GM19240 (cell line): ENCODE measurements around the gene POLRMT.
"Not testable (repeated sequence)": the region's sequence is repeated elsewhere in the genome, so short reads cannot be mapped to it uniquely, and the experiment has no call there.

Experiments
- DNase-seq: peaks from one replicate; pipeline ENCODE4 v3.0.0; 2011; ENCODE audit warnings: low spot score; ENCODE audit not compliant: insufficient read length

Gene POLRMT

DNA sequence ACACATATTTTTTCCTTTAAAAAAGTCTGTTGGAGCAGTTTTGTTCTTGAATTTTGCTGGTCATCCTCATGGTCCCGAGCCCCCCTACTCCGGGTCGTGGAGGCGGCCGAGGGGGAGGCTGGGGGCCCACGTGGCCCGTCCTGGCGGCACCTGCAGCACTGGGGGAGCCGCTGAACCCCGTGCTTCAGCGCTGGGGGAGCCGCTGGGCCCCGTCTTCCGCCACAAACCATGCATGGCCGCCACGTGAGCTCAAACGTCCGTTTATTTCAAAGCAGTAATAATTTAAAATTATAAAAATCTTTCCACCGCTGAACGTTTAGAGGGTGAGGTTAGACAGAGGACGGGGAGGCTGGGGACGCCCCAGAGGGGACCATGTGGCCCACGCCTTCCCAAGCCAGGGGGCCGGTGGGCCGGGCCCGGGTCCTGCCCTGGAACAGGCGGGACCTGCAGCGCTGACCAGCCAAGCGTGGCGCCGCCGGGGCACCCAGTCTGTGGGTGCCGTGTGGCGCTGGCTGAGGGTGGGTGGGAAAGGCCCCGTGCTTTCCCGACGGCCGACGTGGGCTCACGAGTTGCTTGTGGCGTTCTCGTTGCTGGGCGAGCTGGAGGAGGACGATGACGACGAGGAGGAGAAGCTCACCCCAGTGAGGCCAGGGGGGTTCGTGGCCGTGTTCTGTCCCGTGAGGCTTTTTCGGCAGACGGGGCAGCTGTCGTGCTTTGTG, 14.4 kb upstream of the POLRMT start:
- DNase-seq = no peak

DNA sequence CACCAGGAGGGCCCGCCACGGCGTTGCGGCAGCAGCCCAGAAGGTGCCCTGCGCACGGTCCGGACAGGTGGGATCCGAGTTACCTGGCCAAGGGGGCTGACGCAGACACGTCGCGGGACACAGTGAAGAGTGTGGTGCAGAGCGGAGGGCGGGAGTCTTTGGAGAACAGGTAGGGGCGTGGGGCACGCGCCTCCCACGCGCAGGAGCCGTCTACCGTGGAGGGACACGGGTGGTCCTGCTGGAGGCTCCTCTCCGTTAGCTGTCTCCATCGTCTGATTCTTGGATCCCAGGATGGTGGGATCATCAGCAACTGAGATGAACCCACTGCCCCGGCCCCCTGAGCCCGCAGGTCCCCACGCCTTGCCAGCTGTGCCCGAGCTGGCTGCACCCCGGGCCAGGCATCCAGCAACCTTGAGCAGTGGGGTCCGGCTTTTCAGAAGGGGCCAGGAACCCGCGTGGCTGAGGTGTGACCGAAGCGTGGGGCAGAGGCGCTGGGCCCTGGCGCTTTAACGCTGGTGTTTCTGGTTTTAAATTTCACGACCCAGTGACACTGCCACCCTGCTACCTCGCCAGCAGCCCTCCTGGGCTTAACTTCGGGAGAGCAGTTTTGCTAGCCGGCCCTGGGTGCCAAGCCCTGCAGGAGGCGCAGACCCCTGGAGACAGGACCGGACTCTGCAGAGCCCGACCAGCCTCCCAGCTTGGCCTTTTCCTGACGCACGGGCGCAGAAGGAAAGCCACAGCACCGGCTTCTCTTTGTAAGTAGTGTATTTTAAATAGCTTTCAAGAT, 13.6 kb upstream of the POLRMT start:
- DNase-seq = no peak

DNA sequence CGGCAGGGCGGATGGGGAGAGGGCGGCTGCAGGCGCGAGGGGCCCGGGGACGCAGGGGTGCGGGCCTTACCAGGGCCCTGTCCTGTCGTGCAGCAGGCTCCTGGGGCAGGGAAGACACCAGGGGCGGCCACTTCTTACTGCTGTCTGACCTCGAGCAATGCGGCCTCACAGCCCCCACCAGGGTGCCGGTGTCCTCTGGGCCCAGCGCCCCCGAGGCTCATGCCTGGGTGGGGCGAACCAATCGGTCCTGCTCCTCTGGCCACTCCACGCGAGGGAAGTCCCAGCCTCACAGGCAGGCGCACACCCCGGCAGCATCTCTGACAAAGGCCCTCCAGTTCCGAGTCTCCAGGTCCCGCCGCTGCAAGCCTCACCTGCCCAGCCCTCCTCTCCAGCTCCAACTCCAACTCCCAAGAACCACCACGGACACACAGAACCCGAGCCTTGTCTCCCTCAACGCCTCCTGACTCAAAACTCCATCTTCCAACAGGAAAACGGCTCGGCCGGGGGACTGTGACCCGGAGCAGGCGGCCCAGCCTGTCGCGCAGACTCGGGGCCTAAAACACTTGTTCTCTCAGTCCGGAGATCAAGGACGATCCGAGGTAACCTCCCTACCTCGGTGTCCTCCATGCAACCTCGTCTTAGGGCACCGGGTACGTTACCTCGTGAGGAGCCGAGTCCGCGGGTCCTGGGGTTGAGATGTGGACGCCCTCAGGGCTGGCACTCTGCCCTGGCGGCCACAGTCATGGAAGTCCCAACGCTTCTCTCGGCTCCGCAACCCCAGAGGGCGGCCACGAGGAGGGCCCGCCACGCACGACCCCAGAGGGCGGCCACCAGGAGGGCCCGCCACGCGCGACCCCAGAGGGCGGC, 12.8 kb upstream of the POLRMT start:
- no peak for DNase-seq

DNA sequence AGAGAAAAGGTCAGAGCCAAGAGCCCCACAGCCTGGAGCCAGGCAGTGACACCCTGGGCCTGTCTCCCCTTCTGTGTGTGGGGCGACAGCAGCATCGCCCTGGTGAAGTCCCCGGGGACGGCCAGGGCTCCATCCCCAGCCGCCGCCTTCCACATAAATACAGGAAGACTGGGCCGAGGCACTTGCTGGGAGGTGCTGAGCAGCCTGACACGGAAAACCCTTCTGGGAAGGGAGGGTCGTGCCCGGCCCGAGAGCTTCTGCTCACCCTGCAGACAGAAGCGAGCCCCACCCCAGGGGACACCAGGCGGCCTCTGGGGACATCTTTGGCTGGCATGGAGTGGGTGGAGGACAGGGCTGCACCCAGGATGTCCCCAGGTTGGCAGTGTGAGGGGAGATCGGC, 11.5 kb upstream of the POLRMT start:
- DNase-seq = no peak

DNA sequence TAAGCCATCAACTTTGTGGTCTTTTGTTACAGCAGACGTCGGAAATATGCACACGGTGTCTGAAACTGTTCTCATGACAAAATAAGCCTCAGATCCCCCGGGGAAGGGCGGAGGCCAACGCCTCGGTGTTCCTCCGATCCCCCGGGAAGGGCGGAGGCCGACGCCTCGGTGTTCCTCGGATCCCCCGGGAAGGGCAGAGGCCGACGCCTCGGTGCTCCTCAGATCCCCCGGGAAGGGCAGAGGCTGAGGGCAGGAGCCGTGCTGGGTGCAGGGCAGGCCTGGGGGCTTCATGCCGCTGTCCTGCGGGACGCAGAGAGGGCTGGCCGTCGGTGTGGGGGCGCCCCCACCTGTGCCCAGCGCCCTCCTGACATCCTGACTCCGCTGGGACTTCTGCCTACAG, 11.0 kb upstream of the POLRMT start:
- no peak for DNase-seq

DNA sequence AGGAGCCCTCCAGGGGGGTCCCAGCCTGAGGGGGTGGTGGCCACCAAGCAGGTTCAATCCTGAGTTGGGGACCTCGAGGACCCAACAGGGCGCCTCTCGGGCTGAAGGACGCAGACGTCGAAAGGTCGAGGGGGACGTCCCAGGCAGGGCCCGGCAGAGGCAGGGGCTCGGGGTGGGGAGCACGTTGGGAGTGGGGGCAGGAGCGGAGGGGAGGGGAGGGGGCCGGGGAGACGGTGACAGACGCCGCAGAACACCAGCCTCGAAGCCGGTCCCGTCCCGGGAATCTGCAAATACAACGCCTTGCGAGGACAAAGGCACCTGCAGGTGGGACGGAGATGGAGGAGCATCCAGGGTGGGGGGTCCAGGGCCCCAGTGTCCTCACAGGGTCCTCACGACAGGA, 10.4 kb upstream of the POLRMT start:
- DNase-seq = no peak

DNA sequence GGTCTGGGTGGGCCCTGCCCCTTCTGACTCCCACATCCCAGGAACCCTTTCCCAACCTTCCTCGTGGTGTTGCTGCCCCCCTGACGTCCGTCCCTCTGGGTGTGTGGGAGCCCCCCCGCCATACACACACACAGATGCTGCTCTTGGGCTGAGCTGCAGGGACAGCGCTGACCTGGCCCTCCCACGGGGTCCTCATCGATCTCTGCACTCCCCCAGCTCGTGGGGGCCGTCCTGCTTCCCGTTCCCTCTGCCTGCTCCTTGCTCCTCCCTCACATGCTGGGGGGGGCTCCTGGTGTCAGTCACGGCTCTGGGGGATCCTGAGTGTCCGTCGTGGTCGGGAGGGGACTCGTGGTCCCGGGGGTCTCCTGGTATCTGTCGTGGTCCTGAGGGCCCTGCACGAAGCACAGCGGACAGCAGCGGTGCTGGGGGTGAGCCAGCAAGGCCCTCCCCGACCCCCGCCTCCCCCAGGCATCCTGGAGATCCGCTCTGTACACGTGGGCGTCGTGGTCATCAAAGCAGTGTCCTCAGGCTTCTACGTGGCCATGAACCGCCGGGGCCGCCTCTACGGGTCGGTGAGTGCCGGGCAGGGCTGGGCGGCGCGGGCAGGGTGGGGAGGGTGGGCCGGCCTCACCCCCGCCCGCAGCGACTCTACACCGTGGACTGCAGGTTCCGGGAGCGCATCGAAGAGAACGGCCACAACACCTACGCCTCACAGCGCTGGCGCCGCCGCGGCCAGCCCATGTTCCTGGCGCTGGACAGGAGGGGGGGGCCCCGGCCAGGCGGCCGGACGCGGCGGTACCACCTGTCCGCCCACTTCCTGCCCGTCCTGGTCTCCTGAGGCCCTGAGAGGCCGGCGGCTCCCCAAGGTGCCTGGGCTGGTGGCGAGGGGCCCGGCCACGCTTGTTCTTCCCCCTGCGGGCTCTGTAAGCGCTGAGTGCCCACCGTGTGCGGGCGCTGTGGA, 9.7 kb upstream of the POLRMT start:
- no peak for DNase-seq

DNA sequence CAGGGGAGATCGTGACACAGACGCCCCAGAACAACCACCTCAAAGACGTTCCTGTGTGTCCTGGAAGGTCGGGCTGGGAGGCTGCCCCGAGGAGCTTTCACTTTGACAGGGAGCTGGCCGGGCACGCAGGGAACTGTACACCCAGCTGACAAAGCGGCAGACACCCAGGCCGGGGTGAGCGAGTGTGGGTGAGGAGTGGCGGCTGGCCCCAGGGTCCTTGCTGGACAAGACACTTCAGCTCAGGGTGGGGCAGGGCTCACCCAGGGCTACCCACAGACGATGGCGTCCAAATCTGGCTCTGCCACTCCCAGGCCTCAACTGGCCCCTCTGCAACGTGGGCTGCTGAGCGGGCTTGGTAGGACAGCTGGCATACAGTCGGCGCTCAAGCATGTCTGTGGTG, 8.4 kb upstream of the POLRMT start:
- no peak for DNase-seq

DNA sequence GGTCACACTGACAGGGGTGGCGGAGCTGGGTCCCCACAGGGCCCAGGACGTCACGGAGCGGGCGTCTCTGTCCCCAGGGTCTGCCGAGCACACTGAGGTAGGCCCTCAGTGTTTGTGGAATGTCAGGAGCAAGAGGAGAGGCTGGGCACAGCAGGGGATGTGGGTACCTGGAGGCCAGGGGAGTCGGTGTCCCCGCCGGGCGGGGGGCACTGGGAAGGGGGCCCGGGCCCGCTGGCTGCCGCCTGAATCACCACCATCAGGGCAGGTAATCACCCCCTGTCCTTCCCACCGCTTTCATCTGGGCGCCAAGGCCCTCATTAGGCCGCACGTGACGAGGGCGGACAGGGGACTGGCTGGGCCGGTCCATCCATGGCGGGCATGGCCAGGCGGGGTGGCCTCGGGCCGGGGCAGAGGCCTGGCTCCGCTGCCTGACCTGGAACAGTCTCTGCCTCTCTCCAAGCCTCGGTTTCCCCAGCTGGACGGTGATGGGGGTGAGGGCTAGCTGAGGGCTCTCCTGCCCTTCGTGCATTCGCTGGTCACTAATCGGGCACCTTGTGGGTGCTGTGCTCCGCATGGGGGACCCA, 7.4 kb upstream of the POLRMT start:
- no peak for DNase-seq

DNA sequence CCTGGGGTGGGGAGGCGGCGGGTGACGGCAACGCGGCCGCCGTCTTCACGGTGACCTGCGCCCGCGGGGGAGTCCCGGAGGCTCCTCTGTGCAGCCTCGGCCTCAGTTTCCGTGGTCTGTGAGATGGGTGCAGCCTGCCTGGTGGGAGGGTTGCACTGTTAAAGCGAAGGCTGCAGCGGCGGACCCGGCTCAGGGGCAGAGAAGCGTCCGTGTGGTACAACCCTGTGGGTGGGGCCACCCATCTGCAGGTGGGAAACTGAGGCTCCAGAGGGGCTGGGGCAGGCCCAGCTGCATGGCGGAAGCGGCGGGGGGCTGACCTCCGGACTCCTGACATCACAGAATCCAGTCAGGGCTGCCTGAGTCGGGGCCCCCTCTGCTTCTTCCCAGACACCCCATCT, 6.8 kb upstream of the POLRMT start:
- DNase-seq = no peak

DNA sequence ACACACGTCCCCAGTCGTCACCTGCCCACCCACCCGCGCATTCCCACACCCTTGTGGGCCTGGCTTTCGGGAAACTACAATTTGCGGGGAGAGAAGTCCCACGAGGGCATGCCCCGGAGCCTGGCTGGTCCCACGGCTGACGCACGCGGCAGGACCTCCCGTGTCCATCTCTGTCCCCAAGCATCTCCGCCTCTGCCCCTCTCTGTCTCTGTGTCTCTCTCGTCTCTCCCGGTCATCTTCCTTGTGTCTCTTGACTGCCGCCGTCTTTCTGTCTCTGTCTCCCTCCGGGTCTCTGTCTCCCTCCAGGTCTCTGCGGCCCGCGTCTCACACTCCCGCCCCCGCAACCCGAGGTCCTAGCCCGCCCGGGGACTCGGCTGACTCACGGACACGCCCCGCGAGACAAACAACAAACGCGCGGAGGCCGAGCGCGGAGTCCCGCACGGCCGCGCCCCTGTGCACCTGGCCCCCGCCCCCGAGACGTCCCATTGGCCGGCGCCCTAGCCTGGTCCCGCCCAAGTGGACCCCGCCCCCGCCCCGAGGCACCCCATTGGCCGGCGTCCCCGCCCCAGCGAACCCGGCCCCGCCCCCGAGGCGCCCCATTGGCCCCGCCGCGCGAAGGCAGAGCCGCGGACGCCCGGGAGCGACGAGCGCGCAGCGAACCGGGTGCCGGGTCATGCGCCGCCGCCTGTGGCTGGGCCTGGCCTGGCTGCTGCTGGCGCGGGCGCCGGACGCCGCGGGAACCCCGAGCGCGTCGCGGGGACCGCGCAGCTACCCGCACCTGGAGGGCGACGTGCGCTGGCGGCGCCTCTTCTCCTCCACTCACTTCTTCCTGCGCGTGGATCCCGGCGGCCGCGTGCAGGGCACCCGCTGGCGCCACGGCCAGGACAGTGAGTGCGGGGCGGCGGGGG, 6.2 kb upstream of the POLRMT start, which contains the start of gene FGF22:
Gene FGF22, plus strand, starts transcription at position 627 of the 908 bp plus-strand sequence. Its CDS starts 47 bp downstream, at position 674.
- DNase-seq = peak; percentile 96

DNA sequence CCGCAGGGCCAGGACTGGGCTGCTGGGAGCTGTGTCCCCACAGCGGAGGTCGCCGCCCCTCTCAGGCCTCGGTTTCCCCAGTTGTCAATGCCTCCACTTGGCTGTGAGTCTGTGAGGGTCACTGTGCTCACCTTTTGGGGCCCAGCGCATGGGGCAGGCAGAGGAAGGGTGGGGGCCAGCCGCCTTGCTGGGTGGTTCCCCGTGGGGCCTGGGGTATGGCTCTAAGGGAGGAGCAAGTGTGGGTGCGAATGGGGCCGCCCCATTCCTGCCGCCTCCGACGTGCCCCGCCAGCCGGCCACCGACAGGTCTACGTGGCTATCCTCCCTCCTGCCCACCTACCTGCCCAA, 5.5 kb upstream of the POLRMT start:
- no peak for DNase-seq

DNA sequence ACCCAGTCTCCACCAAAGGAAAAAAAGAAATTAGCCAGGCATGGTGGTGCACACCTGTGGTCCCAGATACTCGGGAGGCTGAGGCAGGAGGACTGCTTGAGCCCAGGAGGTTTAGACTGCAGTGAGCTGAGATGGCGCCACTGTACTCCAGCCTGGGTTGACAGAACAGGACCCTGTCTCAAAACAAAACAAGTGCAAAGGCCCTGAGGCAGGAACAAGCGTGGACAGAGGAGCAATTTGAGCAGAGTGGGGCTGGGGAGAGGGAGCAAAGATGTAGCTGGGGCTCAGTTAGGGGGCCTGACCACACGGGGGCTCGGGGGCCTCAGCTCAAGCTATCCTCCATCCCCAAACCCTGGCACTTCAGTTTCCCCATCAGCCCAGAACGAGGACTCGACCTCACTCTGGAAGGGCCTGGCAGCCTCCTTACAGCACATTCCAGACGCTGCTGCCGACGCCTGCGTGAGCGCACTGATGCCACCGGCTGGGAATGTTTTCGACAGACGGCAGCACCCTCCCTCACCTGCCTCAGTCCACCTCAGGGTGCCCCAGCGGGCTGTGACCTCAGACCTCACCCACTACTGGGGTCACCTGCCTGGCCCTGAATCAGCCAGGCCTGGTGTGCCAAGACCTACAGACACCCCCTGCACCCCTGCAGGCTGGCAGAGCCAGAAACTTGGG, 1.8 kb upstream of the POLRMT start:
- DNase-seq = no peak

DNA sequence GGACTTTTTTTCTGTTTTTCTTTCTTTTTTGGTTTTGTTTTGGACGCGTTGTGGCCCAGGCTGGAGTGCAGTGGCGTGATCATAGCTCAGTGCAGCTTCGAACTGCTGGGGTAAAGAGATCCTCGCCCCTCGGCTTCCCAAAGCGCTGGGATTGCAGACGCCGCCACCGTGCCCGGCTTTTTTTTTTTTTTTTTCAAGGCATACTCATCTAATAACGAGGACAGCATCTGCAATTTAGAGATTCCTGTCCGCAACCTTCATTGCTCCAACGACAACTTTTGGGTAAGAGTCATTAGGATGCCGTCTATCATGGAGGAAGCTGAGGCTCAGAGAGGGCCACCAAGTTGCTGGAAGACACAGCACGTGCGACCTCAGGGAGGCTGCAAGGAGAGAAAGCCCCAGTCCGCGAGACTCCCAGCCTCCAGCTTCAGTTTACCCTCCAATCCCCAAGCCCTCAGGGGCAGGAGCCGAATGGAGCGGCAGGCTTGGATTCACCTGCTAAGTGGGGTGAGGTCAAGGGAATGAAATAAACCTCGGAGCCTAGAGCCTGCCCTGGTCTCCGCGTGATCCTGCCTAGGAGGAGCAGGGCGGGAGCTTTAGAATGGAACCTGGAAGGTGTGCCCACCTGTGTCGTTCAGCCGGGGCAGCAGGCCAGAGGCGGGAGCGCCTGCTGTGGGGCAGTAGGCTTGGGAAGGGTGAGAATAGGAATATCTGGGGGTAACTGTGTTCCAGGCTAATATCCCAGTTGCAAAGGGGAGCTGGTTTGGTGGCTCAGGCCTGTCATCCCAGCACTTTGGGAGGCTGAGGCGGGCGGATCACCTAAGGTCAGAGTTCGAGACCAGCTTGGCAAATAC, 676 bp upstream of the POLRMT start:
- DNase-seq = no peak

DNA sequence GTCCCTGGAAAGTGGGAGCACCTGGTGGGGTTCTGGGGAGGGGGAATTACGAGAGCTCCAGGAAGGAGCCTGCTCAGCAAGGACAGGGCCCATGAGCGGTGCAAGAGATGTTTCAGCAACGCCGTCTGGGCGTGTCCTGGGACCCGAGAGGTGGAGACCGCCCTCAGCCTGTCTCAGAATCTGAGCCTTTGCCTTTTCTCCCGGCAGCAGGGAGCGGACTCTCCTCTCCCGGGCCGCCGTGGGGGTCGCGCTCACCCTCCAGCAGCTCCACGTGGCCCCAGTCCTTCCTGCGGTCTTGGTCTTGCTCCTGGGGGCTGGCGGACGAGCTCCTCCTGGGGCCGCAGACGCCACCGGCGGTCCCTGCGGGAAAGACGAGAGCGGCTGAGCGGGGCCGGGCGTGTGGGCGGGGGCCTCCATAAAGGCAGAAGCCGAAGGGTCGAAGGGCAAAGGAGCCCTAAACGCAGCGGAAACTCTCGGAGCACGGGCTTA, 714 bp downstream of the POLRMT start:
- DNase-seq = peak; percentile 85

DNA sequence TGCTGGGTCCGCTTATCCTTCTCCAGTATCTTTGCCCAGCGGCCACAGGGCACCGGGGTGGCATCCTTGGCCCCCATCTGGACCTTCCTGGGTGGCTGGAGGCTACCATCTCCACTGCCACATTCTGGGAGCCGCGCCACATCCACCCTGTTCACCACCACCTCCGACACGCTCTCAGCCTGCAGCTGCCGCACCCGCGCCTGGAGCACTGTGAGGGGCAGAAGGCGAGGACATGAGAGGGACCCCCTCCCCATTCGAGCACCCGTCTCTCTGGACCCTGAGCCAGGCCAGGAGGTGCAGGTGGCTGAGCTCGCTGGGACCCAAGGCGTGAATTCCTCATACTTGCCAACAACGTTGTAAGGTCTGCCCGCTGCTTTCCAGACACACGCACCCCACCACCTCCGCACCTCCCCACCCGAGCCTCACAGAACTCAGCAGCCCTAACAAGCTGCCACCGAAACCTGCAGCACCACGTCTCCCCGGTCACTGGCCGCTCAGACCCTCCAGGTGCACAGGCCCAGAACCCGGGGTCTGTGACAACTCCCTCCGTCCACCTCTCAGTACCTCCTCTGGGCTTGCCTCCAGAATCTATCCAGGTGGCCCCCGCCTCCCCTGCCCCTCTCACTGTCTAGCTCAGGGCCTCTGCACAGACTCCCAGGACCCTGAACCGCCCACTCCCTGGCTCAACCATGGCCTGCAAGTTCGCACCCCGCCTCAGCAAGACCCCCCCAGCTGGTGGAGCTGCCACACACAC, 3.2 kb downstream of the POLRMT start:
- no peak for DNase-seq

DNA sequence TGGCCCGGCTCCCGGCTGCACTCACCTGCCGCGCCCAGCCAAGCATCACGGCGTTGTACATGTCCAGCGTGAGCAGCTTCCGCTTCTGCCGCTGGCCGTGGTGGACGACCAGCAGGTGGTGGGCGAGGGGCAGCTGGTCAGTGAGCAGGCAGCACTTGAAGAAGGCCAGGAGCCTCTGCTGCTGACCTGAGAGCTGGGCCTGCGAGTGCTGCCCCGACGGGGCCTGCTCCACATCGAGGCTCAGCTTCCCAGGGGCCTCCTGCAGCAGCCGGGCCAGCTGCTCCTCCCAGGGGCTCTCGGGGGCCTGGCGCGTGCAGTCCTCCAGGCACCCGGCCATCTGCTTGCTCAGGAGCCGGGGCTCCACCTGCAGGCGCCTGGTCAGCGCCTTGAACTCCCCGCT, 3.8 kb downstream of the POLRMT start:
- not testable (repeated sequence) for DNase-seq
